Fibroblast of lung (primary cell): Measurements from ENCODE around the gene TIFAB. TPM values are rescaled to one million over a fixed set of nuclear protein-coding genes. Genes with fewer than 3 reads are reported as not detected.

ENCODE experiments used
- DNase-seq, 2 donors: peaks; one replicate each; pipeline versions ENCODE4 v3.0.0 to v3.0.0-alpha.2; 2010; ENCODE audit warnings: low read depth in 2 of 2
- H2AFZ ChIP-seq: 2 replicates; pipeline ENCODE4 v1.5.1; 2012; ENCODE audit warnings: low read length, control low read depth, inconsistent platforms
- H3K27ac ChIP-seq: 2 replicates; pipeline ENCODE4 v1.5.1; 2011; ENCODE audit warnings: low read length, control low read depth; ENCODE audit not compliant: insufficient read depth
- H3K27me3 ChIP-seq: 2 replicates; pipeline ENCODE4 v1.5.1; 2011; ENCODE audit warnings: mild to moderate bottlenecking, low read length; ENCODE audit not compliant: control insufficient read depth, insufficient read depth
- H3K36me3 ChIP-seq: 2 replicates; pipeline ENCODE4 v1.5.1; 2011; ENCODE audit warnings: low read length; ENCODE audit not compliant: control insufficient read depth, insufficient read depth
- H3K4me1 ChIP-seq: 2 replicates; pipeline ENCODE4 v1.5.1; 2011; ENCODE audit warnings: low read length; ENCODE audit not compliant: control insufficient read depth, insufficient read depth; ENCODE audit errors: extremely low read depth
- H3K4me2 ChIP-seq: 2 replicates; pipeline ENCODE4 v1.5.1; 2011; ENCODE audit warnings: low read length, control low read depth; ENCODE audit not compliant: insufficient read depth; ENCODE audit errors: extremely low read depth
- H3K4me3 ChIP-seq, 4 experiments: fragments of 200-600 bp in 1 of 4; sonication (generic) in 1 of 4; replicated peaks in 1 of 4; 2 replicates each; pipeline ENCODE4 v1.5.1; 2011 to 2016; ENCODE audit warnings: low read length in 4 of 4, low read depth in 3 of 4, mild to moderate bottlenecking in 3 of 4, control low read depth in 2 of 4, inconsistent platforms in 1 of 4, mixed read lengths in 1 of 4; ENCODE audit not compliant: insufficient read depth in 1 of 4; ENCODE audit errors: control extremely low read depth in 1 of 4
- H3K79me2 ChIP-seq: 2 replicates; pipeline ENCODE4 v1.5.1; 2012; ENCODE audit warnings: mild to moderate bottlenecking, low read length, inconsistent platforms; ENCODE audit not compliant: control insufficient read depth, insufficient read depth
- H3K9ac ChIP-seq: 2 replicates; pipeline ENCODE4 v1.5.1; 2011; ENCODE audit warnings: mild to moderate bottlenecking, low read length, control low read depth; ENCODE audit not compliant: insufficient read depth
- H3K9me3 ChIP-seq: 2 replicates; pipeline ENCODE4 v1.5.1; 2012; ENCODE audit warnings: low read depth, low read length; ENCODE audit not compliant: control insufficient read depth, insufficient read depth
- H4K20me1 ChIP-seq: 2 replicates; pipeline ENCODE4 v1.5.1; 2011; ENCODE audit warnings: low read length; ENCODE audit not compliant: control insufficient read depth, insufficient read depth; ENCODE audit errors: extremely low read depth
- EZH2 ChIP-seq: IDR thresholded peaks from 2 replicates; pipeline ENCODE4 v1.5.1; 2012; ENCODE audit warnings: low read length, control low read depth, mild to moderate bottlenecking; ENCODE audit errors: missing control alignments
- polyA plus RNA-seq, 2 donors: library from polyadenylated mRNA; depleted of rRNA in 1 of 2; stranded (reverse) in 1 of 2; unstranded in 1 of 2; fragments of >200 nt; gene quantifications; 2 replicates each; pipeline ENCODE4 v1.2.1, GENCODE V29; 2011 to 2012; ENCODE audit warnings: missing spikeins in 1 of 2
- total RNA-seq: library from RNA; depleted of rRNA; stranded (reverse); fragments of >200 nt; gene quantifications from 2 replicates; pipeline ENCODE4 v1.2.1, GENCODE V29; 2014
- TF ChIP-seq, protein P1 (sequence below), 2 donors: IDR thresholded peaks in 1 of 2; conservative IDR thresholded peaks in 1 of 2; 1 replicate in 1 of 2; 2 replicates in 1 of 2; pipeline ENCODE4 v1.5.1; 2011 to 2012; ENCODE audit warnings: low read length in 2 of 2, control low read depth in 1 of 2, inconsistent platforms in 1 of 2, low read depth in 1 of 2, mild to moderate bottlenecking in 1 of 2

Gene TIFAB
- total and polyA plus RNA-seq, 2 donors (not counting 1 experiment from before 2014, with no cell fraction given), result not detected

DNA sequence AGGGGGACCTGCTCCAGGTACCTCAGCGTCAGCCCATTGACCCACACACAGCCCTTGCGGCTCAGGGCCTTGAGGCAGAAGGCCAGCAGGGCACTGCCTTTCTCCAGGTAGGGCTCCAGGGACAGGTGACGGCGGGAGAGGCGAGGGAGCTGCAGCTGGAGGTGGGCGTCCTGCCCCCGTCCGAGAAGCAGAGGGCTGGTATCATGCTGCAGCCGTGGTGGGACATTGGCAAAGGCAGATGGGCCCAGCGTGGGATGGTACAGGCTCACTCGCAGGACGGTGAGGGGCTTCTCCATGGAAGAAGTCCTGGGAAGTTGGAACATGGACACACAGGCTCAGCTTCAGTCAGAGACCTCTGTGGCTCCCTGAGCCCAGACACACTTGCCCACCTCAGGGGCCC, 2.5 kb downstream of the TIFAB start:
- Histone ChIP-seq H3K36me3 (no peaks in the 10 kb centered on the region), H4K20me1 (no peaks in the 10 kb centered on the region), H3K9ac (no peak overlapping the region), H3K4me2 (no peak overlapping the region), H2AFZ (no peak overlapping the region), H3K9me3 (no peaks in the 10 kb centered on the region), H3K4me1 (no peaks in the 10 kb centered on the region), H3K27me3 (peaks cover 9% of the 10 kb centered on the region), H3K27ac (no peak overlapping the region), H3K79me2 (no peaks in the 10 kb centered on the region), H3K4me3 (no peak overlapping the region)
- no peak for TF ChIP-seq EZH2
- TF ChIP-seq, protein P1, sequence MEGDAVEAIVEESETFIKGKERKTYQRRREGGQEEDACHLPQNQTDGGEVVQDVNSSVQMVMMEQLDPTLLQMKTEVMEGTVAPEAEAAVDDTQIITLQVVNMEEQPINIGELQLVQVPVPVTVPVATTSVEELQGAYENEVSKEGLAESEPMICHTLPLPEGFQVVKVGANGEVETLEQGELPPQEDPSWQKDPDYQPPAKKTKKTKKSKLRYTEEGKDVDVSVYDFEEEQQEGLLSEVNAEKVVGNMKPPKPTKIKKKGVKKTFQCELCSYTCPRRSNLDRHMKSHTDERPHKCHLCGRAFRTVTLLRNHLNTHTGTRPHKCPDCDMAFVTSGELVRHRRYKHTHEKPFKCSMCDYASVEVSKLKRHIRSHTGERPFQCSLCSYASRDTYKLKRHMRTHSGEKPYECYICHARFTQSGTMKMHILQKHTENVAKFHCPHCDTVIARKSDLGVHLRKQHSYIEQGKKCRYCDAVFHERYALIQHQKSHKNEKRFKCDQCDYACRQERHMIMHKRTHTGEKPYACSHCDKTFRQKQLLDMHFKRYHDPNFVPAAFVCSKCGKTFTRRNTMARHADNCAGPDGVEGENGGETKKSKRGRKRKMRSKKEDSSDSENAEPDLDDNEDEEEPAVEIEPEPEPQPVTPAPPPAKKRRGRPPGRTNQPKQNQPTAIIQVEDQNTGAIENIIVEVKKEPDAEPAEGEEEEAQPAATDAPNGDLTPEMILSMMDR (conservative IDR thresholded peaks at IDR 0.05 in 1 of 2, IDR thresholded peaks at IDR 0.05 in 1 of 2; ENCODE audit: low read depth in 1 of 2, low read length in 2 of 2), result no peak
- DNase-seq, result no peak

DNA sequence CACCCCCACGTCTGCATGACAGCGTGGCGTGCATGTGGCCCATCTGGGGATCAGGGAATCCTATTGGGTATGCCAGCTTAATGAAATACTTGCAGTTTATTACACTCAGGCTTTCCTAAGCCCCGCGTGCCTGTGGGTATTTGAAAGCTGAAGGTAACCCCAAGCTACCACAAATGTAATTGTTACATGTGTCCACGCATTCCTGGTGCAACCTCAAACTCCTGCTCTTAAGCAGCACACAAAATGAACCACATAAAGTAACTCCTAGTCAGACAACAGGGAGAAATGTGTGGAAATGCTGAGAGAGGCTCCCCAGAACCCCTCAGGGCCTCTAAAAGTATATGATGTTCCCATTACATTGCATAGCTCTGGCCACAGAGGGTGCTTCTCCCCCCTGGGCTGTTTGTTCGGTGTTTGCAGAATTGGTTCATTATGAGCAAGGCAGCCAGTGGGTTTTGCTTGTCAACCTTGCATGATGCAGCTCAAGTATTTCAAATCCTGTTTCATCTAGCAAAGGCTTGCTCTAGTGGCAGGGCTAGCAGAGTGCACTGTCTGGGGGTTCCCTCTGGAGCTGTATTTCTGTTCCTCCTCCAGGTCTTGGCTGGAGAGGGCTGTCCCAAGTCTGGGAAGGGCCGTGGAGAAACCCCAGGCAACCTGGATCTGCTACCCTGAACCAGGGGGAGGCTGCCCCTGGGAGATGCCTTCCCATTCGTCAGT, 3.2 kb downstream of the TIFAB start:
- Histone ChIP-seq H3K27me3 (peaks cover 9% of the 10 kb centered on the region), H3K79me2 (no peaks in the 10 kb centered on the region), H3K9ac (no peak overlapping the region), H3K9me3 (no peaks in the 10 kb centered on the region), H3K36me3 (no peaks in the 10 kb centered on the region), H4K20me1 (no peaks in the 10 kb centered on the region), H3K4me3 (no peak overlapping the region), H3K4me1 (no peaks in the 10 kb centered on the region), H3K27ac (no peak overlapping the region), H3K4me2 (no peak overlapping the region), H2AFZ (no peak overlapping the region)
- peak in 1 of 2 donors; percentile 77 for DNase-seq
- no peak for TF ChIP-seq EZH2
- TF ChIP-seq, protein P1 (conservative IDR thresholded peaks at IDR 0.05 in 1 of 2, IDR thresholded peaks at IDR 0.05 in 1 of 2; ENCODE audit: low read depth in 1 of 2, low read length in 2 of 2), result no peak

DNA sequence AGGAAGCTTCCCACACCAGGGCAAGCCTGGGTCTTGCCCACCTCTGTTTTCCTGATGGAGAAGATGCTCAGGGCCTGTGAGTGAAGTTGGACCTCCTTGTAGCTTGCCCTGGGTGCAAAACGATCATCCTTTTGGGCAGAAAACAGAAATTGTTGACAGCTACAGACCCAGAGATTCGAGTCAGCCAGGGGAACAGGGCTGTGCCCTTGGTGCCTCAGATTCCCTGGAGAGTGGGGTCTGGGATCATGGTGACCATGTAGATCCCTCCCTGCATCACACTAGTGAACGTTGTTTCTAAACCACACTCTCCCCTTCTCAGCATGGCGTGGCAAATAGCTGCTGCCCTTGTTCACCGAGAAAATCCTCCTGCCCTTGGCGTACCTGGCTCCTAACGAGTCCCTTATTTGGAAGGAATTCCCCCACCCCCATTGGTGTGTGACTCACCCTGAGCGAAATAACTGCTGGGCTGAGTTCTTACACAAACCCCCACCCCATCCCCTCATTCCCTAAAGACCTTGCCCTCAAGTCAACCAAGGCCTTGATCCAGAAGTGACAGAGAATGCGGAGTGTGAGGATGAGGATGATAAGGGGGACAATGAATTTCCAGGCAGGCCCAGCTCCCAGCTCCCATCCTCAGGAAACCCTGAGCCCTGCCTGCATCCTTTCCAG, 3.9 kb downstream of the TIFAB start:
- no peak overlapping the region for H3K27ac ChIP-seq
- H4K20me1 ChIP-seq, result no peaks in the 10 kb centered on the region
- DNase-seq, result peak in 1 of 2 donors; percentile 25
- H3K4me3 ChIP-seq, result no peak overlapping the region
- no peaks in the 10 kb centered on the region for H3K36me3 ChIP-seq
- H3K4me2 ChIP-seq, result no peak overlapping the region
- no peak overlapping the region for H2AFZ ChIP-seq
- H3K9me3 ChIP-seq, result no peaks in the 10 kb centered on the region
- H3K27me3 ChIP-seq, result peaks cover 9% of the 10 kb centered on the region
- no peaks in the 10 kb centered on the region for H3K4me1 ChIP-seq
- no peak overlapping the region for H3K9ac ChIP-seq
- H3K79me2 ChIP-seq, result no peaks in the 10 kb centered on the region
- TF ChIP-seq, protein P1 (conservative IDR thresholded peaks at IDR 0.05 in 1 of 2, IDR thresholded peaks at IDR 0.05 in 1 of 2; ENCODE audit: low read depth in 1 of 2, low read length in 2 of 2), result no peak
- TF ChIP-seq EZH2, result no peak
